Measurements from ENCODE around the gene NUMB. TPM values are rescaled to one million over a fixed set of nuclear protein-coding genes. Genes with fewer than 3 reads are reported as not detected.

Gene NUMB
- total and polyA plus RNA-seq, 12 donors, result 18.9 to 42.6 (median 32.0) TPM

- ATAC-seq (no peak), DNase-seq (no peak)
- H3K27me3 ChIP-seq, result no peaks in the 10 kb centered on the region
- no peaks in the 10 kb centered on the region for H3K9me3 ChIP-seq
- no peak for TF ChIP-seq CTCF (IDR thresholded peaks at IDR 0.05)
- H3K4me3 ChIP-seq, result peak overlapping the region in 1 of 10 donors; percentile 61
- WGBS, 2 donors, result 64 to 70% methylated on average over 6 of the region's 6 CpGs
- peaks cover 0 to 11% (median 4%) of the 10 kb centered on the region in 9 donors for H3K36me3 ChIP-seq
- H3K4me1 ChIP-seq, result peaks cover 9 to 44% (median 26%) of the 10 kb centered on the region in 9 donors
- intact Hi-C loops (cut with DNase I), result loop anchor here in 1 of 10 donors (5.0 kb wide), 1 partner anchor 48 kb away; the partner anchor contains the start of gene ACOT1
- H3K27ac ChIP-seq, result no peak overlapping the region
These were observed 31.3 kb upstream of the NUMB start for GRCh38 chr14:73489481-73490175.

- no peaks in the 10 kb centered on the region for H3K36me3 ChIP-seq
- WGBS, 2 donors, result 88 to 90% methylated on average over 15 of the region's 15 CpGs
- no peaks in the 10 kb centered on the region for H3K9me3 ChIP-seq
- H3K27me3 ChIP-seq, result no peaks in the 10 kb centered on the region
- H3K4me1 ChIP-seq, result peaks cover 0 to 14% (median 0%) of the 10 kb centered on the region in 9 donors
- ATAC-seq (no peak), DNase-seq (no peak)
- TF ChIP-seq CTCF (IDR thresholded peaks at IDR 0.05), result no peak
- H3K4me3 ChIP-seq, result no peak overlapping the region
- intact Hi-C loops (cut with DNase I), result loop anchor here in 4 of 10 donors (5.0 to 10.0 kb wide), 2 partner anchors 304 to 306 kb away; no protein-coding TSS in a partner anchor
- no peak overlapping the region for H3K27ac ChIP-seq
These were observed 20.3 kb upstream of the NUMB start for GRCh38 chr14:73478684-73479083.

- DNase-seq, result no peak
- no peak for TF ChIP-seq CTCF (IDR thresholded peaks at IDR 0.05)
- Histone ChIP-seq H3K27me3 (no peaks in the 10 kb centered on the region), H3K27ac (peak overlapping the region in 1 of 10 donors; percentile 38), H3K4me3 (no peak overlapping the region), H3K36me3 (no peaks in the 10 kb centered on the region), H3K4me1 (peaks cover 0 to 14% (median 0%) of the 10 kb centered on the region in 9 donors), H3K9me3 (no peaks in the 10 kb centered on the region)
- ATAC-seq, result peak in 4 of 8 donors; percentile 42 to 58 (median 48)
- intact Hi-C loops (cut with DNase I), result loop anchor here in 4 of 10 donors (5.0 to 10.0 kb wide), 2 partner anchors 303 to 305 kb away; no protein-coding TSS in a partner anchor
- WGBS, 2 donors, result 76 to 80% methylated on average over 6 of the region's 6 CpGs
These were observed 19.4 kb upstream of the NUMB start for GRCh38 chr14:73477618-73478266.

GRCh38 chr14:73476451-73476931 is 18.1 kb upstream of the NUMB start:
- no peak for ATAC-seq
- DNase-seq, result no peak
- H3K36me3 ChIP-seq, result no peaks in the 10 kb centered on the region
- H3K9me3 ChIP-seq, result no peaks in the 10 kb centered on the region
- peaks cover 0 to 14% (median 0%) of the 10 kb centered on the region in 9 donors for H3K4me1 ChIP-seq
- H3K27ac ChIP-seq, result peak overlapping the region in 1 of 10 donors; percentile 36
- 60% methylated on average over 3 of the region's 3 CpGs for WGBS, 2 donors
- intact Hi-C loops (cut with DNase I), result loop anchor here in 4 of 10 donors (5.0 to 10.0 kb wide), 2 partner anchors 302 to 304 kb away; no protein-coding TSS in a partner anchor
- H3K4me3 ChIP-seq, result no peak overlapping the region
- no peaks in the 10 kb centered on the region for H3K27me3 ChIP-seq
- TF ChIP-seq CTCF (IDR thresholded peaks at IDR 0.05), result no peak

All from heart right ventricle (tissue), 16 donors.